NOMO-1 (cell line): Measurements from ENCODE around the gene ARID5B.
A peak's percentile ranks its signal among the peaks of the same experiment; 100 is the strongest.

Experiments used
- DNase-seq, 2 experiments: peaks; one replicate each; lab custom pipeline; 2025; ENCODE audit not compliant: unreplicated experiment in 2 of 2; lab: John Stamatoyannopoulos, UW

The ARID5B gene

DNA sequence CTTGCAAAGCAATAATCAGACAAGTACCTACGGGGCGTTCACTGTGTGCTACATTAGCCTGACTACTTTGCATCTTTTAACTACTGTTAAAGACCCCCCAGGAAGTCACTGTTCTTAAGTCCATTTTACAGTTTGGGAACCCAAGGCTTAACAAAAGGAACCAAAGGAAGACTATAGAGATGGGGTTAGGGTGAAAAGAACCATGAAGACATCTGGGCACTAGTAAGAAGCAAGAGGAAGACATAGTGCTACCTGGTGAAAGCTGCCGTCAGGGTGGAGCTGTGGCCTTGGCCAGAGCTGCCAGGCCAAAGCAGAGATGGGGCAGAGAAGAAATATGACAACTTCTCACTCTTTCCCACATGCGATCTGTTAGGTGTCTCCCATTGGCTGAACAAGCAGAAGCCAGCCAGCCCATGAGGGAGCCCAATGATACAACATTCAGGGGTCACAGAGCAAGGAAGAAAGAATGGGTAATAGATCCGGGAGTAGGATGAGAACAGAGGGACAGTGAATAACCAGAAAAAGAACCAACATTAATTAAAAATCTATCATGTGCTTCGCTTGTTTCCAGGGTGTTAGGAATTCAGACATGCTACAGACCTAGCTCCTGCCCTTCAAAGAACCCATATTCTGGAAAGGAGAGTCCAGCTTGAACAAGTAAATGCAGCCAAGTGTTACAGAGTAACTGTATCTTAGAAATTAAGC is 85.4 kb downstream of the ARID5B start:
- DNase-seq = no peak

- DNase-seq = no peak
These were observed 86.0 kb downstream of the ARID5B start for GRCh38 chr10:61987537-61987936.

DNA sequence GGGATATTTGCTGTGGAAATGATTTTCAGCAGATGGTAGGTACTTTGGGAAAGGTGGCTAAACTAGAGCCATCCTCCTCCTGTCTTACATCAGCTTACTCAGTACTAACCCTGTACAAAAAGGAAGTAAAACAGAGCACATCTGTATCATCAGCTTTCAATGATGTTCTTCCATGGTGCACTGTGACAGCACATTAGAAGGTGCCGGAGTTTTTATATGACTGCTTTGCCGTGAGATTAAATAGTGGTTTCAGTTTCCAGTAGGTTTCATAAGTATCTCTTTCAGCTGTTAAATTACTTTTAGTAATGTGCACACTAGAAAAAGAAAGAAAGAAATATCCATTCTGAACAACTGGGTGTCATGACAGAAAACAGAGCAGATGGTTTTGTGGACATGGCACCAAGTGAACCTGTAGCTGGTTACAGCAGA is 86.5 kb downstream of the ARID5B start:
- peak in 1 of 2 experiments; percentile 46 for DNase-seq

GRCh38 chr10:61989995-61990760 is 88.7 kb downstream of the ARID5B start:
- DNase-seq = no peak

DNA sequence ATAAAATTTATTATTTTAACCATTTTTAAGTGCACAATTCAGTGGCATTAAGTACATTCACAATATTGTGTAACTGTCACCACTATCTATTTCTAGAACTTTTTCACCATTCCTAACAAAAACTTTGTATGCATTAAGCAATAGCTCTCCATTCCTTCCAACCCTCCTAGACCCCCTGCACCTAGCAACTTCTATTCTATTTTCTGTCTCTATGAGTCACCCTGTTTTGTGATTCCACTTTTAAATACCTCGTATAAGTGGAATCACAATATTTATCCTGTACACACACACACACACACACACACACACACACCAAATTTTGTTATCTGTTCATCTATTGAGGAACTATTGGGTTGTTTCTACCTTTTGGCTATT is 89.2 kb downstream of the ARID5B start:
- no peak for DNase-seq

- no peak for DNase-seq
These were observed 89.7 kb downstream of the ARID5B start for GRCh38 chr10:61991166-61991565.

DNA sequence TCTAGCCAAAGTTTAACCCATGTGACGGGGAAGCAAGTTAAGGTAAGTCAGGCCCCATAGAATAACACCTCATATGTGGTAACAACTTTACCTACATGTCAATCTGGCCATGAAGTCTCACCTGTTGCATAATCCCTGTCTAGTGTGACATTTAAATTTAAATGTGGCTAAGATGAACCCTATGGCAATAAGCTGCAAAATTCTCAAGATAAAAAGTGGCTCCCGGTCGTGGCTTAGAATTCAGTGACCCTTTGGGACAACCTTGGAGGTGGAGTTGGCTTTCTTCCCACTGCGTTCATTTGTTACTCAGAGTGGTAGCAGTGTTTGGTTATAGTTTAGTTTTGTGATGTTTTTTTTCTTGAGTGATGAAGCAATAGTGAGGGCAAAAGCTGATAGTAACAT is 90.6 kb downstream of the ARID5B start:
- DNase-seq = no peak

DNA sequence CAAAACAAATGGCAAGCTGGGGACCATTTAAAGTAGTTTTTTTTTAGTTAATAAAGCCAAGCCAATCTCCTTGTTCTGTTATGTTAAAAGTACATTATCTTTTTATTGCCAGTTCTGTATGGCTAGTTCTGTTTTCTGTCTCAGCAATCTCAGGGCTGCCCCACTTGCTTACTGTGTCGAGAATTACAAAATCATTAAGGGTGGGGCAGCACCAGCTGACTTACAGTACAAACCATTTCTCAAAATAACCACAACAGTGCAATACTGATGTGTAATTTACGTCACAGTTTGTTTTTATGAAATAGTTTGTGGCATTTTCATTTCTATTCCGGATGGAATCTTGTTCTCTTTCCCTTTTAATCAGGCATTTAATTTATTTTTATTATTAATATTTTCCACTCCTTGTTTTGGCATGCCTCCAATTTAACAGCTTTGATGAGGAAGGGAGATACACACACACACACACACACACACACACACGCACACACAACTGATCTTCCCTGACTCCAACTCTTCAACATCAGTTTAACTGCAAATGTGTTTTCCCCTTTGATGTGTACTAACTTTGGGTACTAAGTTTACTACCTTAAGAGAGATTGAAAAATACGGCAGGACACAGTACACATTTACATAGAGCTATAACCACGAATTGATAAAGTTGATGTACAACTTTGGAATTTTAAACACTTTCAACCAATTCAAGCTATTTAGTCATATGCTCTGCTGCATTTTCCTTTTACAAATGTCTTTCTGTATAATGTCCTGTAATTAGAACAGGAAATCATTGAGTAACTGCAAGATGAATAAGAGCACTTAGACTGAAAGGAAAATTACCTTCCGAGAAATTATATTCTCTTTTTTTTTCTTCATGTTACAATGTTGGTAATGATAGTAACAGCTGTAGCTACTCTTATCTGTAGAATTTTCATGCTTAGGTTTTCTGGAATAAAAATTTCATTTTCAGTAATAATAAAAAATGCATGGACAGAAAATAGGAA is 91.5 kb downstream of the ARID5B start:
- peak; percentile 87 to 98 for DNase-seq

DNA sequence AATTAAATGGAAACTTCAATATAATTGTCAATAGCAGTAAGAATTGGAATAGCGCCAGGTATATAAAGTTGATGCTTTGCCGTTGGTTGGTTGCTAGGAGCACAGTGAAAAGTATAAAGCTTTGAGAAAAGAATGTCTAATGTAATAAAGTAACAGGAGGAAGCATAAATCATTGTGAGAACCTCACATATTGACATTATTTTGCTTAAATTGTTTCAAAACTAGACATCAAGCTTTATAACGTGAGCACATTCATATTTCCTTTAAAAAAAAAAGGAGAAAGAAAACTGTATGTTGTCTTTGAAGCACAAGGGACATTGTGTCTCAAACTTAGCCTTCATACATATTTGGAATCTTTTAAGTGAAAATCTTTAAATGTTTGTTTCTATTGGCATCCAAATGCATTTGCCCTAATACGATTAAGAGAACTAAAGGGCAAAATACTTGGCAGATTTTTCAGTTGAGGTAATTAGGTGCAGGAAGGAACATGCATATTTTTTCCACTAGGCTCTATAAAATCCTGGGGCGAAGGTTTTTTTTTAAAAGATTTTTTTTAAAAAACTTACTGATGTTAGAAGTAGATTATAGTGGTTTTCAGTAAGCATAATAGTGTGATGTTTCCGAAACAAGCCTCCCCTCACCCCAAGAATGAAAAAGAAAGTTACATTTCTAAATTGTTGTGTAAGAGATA is 92.4 kb downstream of the ARID5B start:
- peak in 1 of 2 experiments; percentile 53 for DNase-seq

GRCh38 chr10:61994405-61995219 is 93.1 kb downstream of the ARID5B start:
- no peak for DNase-seq

- no peak for DNase-seq
These were observed 93.7 kb downstream of the ARID5B start for GRCh38 chr10:61995220-61995503.

DNA sequence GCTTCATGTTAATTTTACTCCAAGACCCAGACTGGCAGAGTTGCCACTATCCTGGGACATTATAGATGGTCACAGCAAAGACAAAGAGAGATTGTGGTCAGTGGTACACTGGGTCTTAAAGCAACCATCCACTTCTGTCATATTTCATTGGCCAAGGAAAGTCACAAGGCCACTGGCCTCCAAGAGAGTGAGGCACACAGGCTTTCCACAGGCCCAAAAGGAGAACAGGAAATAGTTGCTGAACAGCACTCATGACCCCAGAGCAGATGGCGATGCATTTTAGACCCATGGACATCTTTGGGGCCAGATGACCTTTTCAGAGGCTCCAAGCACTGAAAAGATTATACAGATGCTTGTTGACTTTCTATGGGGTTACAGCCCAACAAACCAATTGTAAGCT is 97.4 kb downstream of the ARID5B start:
- no peak for DNase-seq

GRCh38 chr10:62000037-62000603 is 98.6 kb downstream of the ARID5B start:
- no peak for DNase-seq

DNA sequence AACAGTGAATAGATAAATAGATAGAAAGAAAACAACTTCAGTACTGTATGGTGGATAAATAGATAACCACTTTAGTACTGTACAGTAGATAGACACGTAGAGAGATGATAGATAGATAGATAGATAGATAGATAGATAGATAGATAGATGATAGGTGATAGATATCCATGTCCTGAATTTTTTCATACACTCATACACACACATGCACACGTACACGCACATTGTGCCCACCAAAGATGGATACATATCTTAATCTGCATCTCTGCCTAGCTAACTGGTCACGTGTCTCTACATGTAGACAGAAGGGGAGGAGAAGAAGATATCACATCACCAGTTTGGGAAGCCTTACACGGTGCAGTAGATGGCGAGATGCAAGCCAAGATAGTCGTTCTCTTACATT is 99.2 kb downstream of the ARID5B start:
- no peak for DNase-seq

DNA sequence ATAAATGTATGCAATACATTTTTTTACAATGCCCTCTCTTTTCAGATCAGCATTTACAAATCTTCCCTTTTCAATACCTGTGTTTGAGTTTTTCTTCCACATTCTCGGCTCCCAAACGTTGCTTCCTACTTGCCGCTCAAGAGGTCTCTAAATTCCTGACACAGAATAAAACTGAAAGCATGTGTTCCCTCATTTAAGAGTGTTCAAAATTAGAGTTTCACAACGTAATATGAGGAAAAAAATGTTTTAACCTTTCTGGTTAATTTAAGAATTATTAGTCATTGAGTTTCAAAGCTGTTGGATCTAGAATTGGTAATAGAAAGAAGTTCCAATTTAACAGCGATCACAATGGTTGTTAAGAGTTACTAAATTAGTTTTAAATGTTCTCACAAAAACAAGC is 100.4 kb downstream of the ARID5B start:
- DNase-seq = no peak

- DNase-seq = no peak
These were observed 101.3 kb downstream of the ARID5B start for GRCh38 chr10:62002753-62003152.

DNA sequence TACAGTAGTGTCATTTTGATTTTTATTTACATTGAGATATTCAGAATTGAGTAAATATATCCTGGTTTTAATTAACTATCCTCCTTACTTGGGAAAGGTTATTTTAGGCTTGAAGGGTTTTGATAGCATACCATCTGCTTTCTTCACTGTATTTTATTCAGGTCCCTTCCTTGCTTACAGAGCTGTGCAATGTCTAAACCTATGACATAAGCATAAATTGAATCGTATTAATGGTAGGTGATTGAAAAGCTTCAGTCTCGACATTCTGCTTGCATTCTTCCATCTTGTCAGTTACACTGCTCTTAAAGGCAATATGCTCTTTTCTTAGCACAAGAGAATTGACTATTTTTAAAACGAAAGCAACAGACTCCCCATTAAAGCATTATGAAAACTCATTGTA is 102.5 kb downstream of the ARID5B start:
- DNase-seq = no peak

DNA sequence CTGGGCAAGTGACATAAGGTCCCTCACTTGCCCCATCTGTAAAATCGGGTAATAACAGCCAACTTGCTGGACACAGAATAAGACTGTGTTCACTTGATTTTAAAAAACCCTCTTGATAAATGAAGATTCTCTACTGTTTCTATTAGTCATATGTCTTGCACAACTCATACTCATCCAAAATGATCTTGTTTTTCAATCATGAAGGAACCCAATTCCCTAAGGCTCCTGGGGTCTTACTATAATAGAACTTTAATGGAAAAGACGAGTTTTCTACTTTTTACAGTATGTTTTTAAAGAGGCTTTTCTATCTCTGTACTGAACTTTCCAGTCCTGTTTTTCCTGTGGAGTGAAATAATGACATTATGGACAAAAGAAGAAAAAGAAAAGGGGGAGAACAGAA is 103.8 kb downstream of the ARID5B start:
- no peak for DNase-seq

DNA sequence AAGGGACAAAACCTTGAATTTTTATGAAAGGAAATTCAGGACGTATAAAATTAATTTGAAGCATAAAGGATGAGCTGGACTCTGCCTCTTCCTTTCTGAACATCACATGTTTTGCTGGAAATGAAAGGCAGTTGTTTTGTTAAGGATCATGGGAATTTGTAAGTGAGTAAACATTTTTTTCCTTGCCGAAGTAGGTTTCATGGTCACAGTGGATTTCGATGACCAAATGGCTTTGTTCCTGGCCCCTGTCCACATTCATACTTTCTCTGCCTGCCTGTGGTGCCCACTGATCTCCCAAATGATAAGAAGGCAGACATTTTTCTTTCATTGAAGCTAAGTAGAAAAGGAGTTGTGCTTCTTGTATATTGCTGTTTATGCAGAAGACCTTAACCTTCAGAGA is 104.2 kb downstream of the ARID5B start:
- no peak for DNase-seq

DNA sequence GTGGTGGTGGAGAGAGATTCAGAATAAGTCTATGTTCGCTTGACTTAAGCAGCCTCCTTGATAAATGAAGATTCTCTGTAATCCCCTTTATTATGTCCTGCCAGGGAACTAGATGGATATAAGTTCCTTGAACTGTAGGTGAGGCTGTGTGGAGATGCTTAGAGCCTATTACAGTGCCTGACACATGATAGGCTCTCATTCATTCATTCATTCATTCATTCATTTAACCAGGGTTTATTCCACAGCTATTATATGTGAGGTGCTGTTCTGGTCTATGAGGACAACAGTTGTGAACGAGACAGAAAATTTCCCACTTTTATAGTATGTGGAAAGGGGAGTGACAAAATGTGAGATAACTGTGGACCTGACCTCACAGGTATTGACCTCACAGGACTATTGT is 105.6 kb downstream of the ARID5B start:
- no peak for DNase-seq
